Neural cell (in vitro differentiated cells): ENCODE results near the gene HCK. TPM values are rescaled to one million over a fixed set of nuclear protein-coding genes. Genes with fewer than 3 reads are reported as not detected.

ENCODE experiments used
- H2AFZ ChIP-seq: fragments of 200-600, 300-800 bp; sonication (generic), shearing (Covaris generic); 2 replicates; pipeline ENCODE4 v1.6.0; 2014; ENCODE audit warnings: low read depth, mild to moderate bottlenecking, antibody characterized with exemption, low read length, moderate library complexity
- H3F3A ChIP-seq: fragments of 200-600 bp; shearing (Covaris generic); 2 replicates; pipeline ENCODE4 v1.6.1; 2016; ENCODE audit warnings: mild to moderate bottlenecking, moderate library complexity, mixed read lengths, antibody characterized with exemption, low read length; ENCODE audit not compliant: insufficient read depth, poor library complexity, severe bottlenecking
- H3K27ac ChIP-seq: fragments of 200-600, 300-800 bp; sonication (generic), shearing (Covaris generic); 2 replicates; pipeline ENCODE4 v1.5.1; 2014; ENCODE audit warnings: mild to moderate bottlenecking, low read length, moderate library complexity
- H3K27me3 ChIP-seq: fragments of 300-800, 200-600 bp; sonication (generic), shearing (Covaris generic); 2 replicates; pipeline ENCODE4 v1.6.0; 2014; ENCODE audit warnings: mild to moderate bottlenecking, low read depth, low read length, moderate library complexity; ENCODE audit not compliant: insufficient read depth
- H3K36me3 ChIP-seq: fragments of 300-800, 200-600 bp; sonication (generic), shearing (Covaris generic); 2 replicates; pipeline ENCODE4 v1.5.1; 2014; ENCODE audit warnings: mild to moderate bottlenecking, antibody characterized with exemption, low read length, moderate library complexity; ENCODE audit not compliant: insufficient read depth
- H3K4me2 ChIP-seq: fragments of 300-800, 200-600 bp; sonication (generic), shearing (Covaris generic); 2 replicates; pipeline ENCODE4 v1.6.0; 2014; ENCODE audit warnings: mild to moderate bottlenecking, low read length
- H3K4me3 ChIP-seq: fragments of 300-800, 200-600 bp; sonication (generic), shearing (Covaris generic); 2 replicates; pipeline ENCODE4 v1.5.1; 2014; ENCODE audit warnings: mild to moderate bottlenecking, low read length, moderate library complexity
- H3K79me2 ChIP-seq: fragments of 200-600 bp; shearing (Covaris generic); replicated peaks from 2 replicates; pipeline ENCODE4 v1.6.0; 2014; ENCODE audit warnings: mild to moderate bottlenecking, low read length, moderate library complexity; ENCODE audit not compliant: insufficient read depth
- H3K9ac ChIP-seq: fragments of 300-800, 200-600 bp; sonication (generic), shearing (Covaris generic); 2 replicates; pipeline ENCODE4 v1.6.1; 2016; ENCODE audit warnings: mild to moderate bottlenecking, low read length, mixed read lengths
- H3K9me2 ChIP-seq: fragments of 200-600 bp; shearing (Covaris generic); 2 replicates; pipeline ENCODE4 v1.6.1; 2016; ENCODE audit warnings: mild to moderate bottlenecking, low read length, mixed read lengths; ENCODE audit not compliant: insufficient read depth
- H3K9me3 ChIP-seq: fragments of 200-600, 300-800 bp; sonication (generic), shearing (Covaris generic); 2 replicates; pipeline ENCODE4 v1.6.1; 2016; ENCODE audit warnings: mild to moderate bottlenecking, mixed run types, low read length, moderate library complexity, mixed read lengths
- H4K20me1 ChIP-seq: fragments of 200-600 bp; shearing (Covaris generic); 2 replicates; pipeline ENCODE4 v1.6.1; 2016; ENCODE audit warnings: mild to moderate bottlenecking, mixed run types; ENCODE audit not compliant: insufficient read depth
- CTCF ChIP-seq: fragments of 450-650 bp; IDR thresholded peaks from 2 replicates; pipeline ENCODE4 v1.5.1; 2014; ENCODE audit warnings: antibody characterized with exemption, mild to moderate bottlenecking, moderate library complexity; ENCODE audit not compliant: poor library complexity, severe bottlenecking
- EP300 ChIP-seq: fragments of 450-650 bp; conservative IDR thresholded peaks from 2 replicates; pipeline ENCODE4 v1.6.1; 2014; ENCODE audit warnings: antibody characterized with exemption, mild to moderate bottlenecking, moderate library complexity; ENCODE audit not compliant: poor library complexity, severe bottlenecking
- EZH2 ChIP-seq: fragments of 200-600, 300-800 bp; shearing (Covaris generic), sonication (generic); IDR thresholded peaks from 2 replicates; pipeline ENCODE4 v1.6.1; 2014; ENCODE audit warnings: antibody characterized with exemption, low read length, borderline replicate concordance, mild to moderate bottlenecking; ENCODE audit not compliant: insufficient read depth, poor library complexity, severe bottlenecking
- MXI1 ChIP-seq: fragments of 450-650 bp; conservative IDR thresholded peaks from 2 replicates; pipeline ENCODE4 v1.6.1; 2014; ENCODE audit warnings: antibody characterized with exemption, mild to moderate bottlenecking; ENCODE audit not compliant: poor library complexity, severe bottlenecking
- POLR2AphosphoS5 ChIP-seq: IDR thresholded peaks from 2 replicates; pipeline ENCODE4 v1.6.1; 2012
- RAD21 ChIP-seq: fragments of 450-650 bp; conservative IDR thresholded peaks from 2 replicates; pipeline ENCODE4 v1.6.1; 2014; ENCODE audit warnings: antibody characterized with exemption, mild to moderate bottlenecking, moderate library complexity
- REST ChIP-seq: IDR thresholded peaks from 2 replicates; pipeline ENCODE4 v1.6.1; 2012; ENCODE audit warnings: borderline replicate concordance
- SMC3 ChIP-seq: fragments of 450-650 bp; conservative IDR thresholded peaks from 2 replicates; pipeline ENCODE4 v1.6.1; 2014; ENCODE audit warnings: antibody characterized with exemption, mild to moderate bottlenecking, moderate library complexity; ENCODE audit not compliant: poor library complexity
- TAF1 ChIP-seq: IDR thresholded peaks from 2 replicates; pipeline ENCODE4 v1.6.1; 2012; ENCODE audit warnings: low read depth
- polyA plus RNA-seq: library from polyadenylated mRNA; depleted of rRNA; stranded (reverse); fragments of >200 nt; gene quantifications from 2 replicates; pipeline ENCODE4 v1.2.3, GENCODE V29; 2014

Gene HCK
- polyA plus RNA-seq, 1 donor from 2014 or later: 0.58 TPM

GRCh38 chr20:32083469-32083868, 31.4 kb downstream of the HCK start:
- Histone ChIP-seq H3K9me2 (no peaks in the 10 kb centered on the region), H3K27me3 (no peaks in the 10 kb centered on the region), H3K79me2 (no peaks in the 10 kb centered on the region), H4K20me1 (no peaks in the 10 kb centered on the region), H3K27ac (no peak overlapping the region), H3K4me2 (no peak overlapping the region), H3K9me3 (no peaks in the 10 kb centered on the region), H3K36me3 (no peaks in the 10 kb centered on the region), H3K9ac (no peak overlapping the region), H3K4me3 (no peak overlapping the region), H2AFZ (no peak overlapping the region), H3F3A (no peaks in the 10 kb centered on the region)
- no peak for TF ChIP-seq EZH2

GRCh38 chr20:32087070-32087469, 35.0 kb downstream of the HCK start:
- Histone ChIP-seq H3K79me2 (no peaks in the 10 kb centered on the region), H3K4me2 (no peak overlapping the region), H2AFZ (no peak overlapping the region), H3K9me2 (no peaks in the 10 kb centered on the region), H3F3A (no peaks in the 10 kb centered on the region), H3K27ac (no peak overlapping the region), H4K20me1 (no peaks in the 10 kb centered on the region), H3K9me3 (no peaks in the 10 kb centered on the region), H3K36me3 (no peaks in the 10 kb centered on the region), H3K4me3 (no peak overlapping the region), H3K27me3 (no peaks in the 10 kb centered on the region), H3K9ac (no peak overlapping the region)
- TF ChIP-seq TAF1: no peak
- no peak for TF ChIP-seq CTCF
- no peak for TF ChIP-seq MXI1

GRCh38 chr20:32088759-32089158, 36.7 kb downstream of the HCK start:
- Histone ChIP-seq H3K9ac (no peak overlapping the region), H3K9me3 (no peaks in the 10 kb centered on the region), H3K27me3 (no peaks in the 10 kb centered on the region), H3K27ac (no peak overlapping the region), H3F3A (no peaks in the 10 kb centered on the region), H3K36me3 (no peaks in the 10 kb centered on the region), H3K79me2 (no peaks in the 10 kb centered on the region), H3K9me2 (no peaks in the 10 kb centered on the region), H2AFZ (no peak overlapping the region), H3K4me3 (no peak overlapping the region), H3K4me2 (no peak overlapping the region), H4K20me1 (no peaks in the 10 kb centered on the region)
- no peak for TF ChIP-seq EZH2
- no peak for TF ChIP-seq CTCF
- no peak for TF ChIP-seq POLR2AphosphoS5
- TF ChIP-seq EP300: no peak
- no peak for TF ChIP-seq MXI1
- TF ChIP-seq SMC3: no peak
- no peak for TF ChIP-seq TAF1
- TF ChIP-seq REST: no peak
- no peak for TF ChIP-seq RAD21
